Measurements from ENCODE around the gene NISCH.

The NISCH gene

GRCh38 chr3:52435246-52436101 is 19.9 kb upstream of the NISCH start:
- no peak for DNase-seq (ENCODE audit: low read depth in 2 of 2)

GRCh38 chr3:52436500-52437149 is 18.8 kb upstream of the NISCH start:
- DNase-seq (ENCODE audit: low read depth in 2 of 2): no peak

- no peak for DNase-seq (ENCODE audit: low read depth in 2 of 2)
These were observed 17.9 kb upstream of the NISCH start for GRCh38 chr3:52437326-52438103.

- DNase-seq (ENCODE audit: low read depth in 2 of 2): no peak
These were observed 17.4 kb upstream of the NISCH start for GRCh38 chr3:52438104-52438376.

- DNase-seq (ENCODE audit: low read depth in 2 of 2): no peak
These were observed 16.6 kb upstream of the NISCH start for GRCh38 chr3:52438579-52439425.

- no peak for DNase-seq (ENCODE audit: low read depth in 2 of 2)
These were observed 15.8 kb upstream of the NISCH start for GRCh38 chr3:52439426-52440248.

GRCh38 chr3:52440249-52440551 is 15.2 kb upstream of the NISCH start:
- no peak for DNase-seq (ENCODE audit: low read depth in 2 of 2)

- no peak for DNase-seq (ENCODE audit: low read depth in 2 of 2)
These were observed 14.7 kb upstream of the NISCH start for GRCh38 chr3:52440671-52441070.

- no peak for DNase-seq (ENCODE audit: low read depth in 2 of 2)
These were observed 14.2 kb upstream of the NISCH start for GRCh38 chr3:52441091-52441771.

GRCh38 chr3:52441772-52442332 is 13.6 kb upstream of the NISCH start:
- no peak for DNase-seq (ENCODE audit: low read depth in 2 of 2)

- no peak for DNase-seq (ENCODE audit: low read depth in 2 of 2)
These were observed 12.8 kb upstream of the NISCH start for GRCh38 chr3:52442409-52443267.

GRCh38 chr3:52443268-52443610 is 12.2 kb upstream of the NISCH start:
- no peak for DNase-seq (ENCODE audit: low read depth in 2 of 2)

GRCh38 chr3:52443791-52444687 is 11.4 kb upstream of the NISCH start:
- no peak for DNase-seq (ENCODE audit: low read depth in 2 of 2)

GRCh38 chr3:52444860-52445793 is 10.3 kb upstream of the NISCH start, which contains the start of gene SEMA3G:
Gene SEMA3G (minus strand): TSS chr3:52445103. CDS start chr3:52445027, 76 bp downstream.
- DNase-seq (ENCODE audit: low read depth in 2 of 2): peak; percentile 53 to 77

- no peak for DNase-seq (ENCODE audit: low read depth in 2 of 2)
These were observed 9.4 kb upstream of the NISCH start for GRCh38 chr3:52446042-52446441.

- peak; percentile 42 to 72 for DNase-seq (ENCODE audit: low read depth in 2 of 2)
These were observed 8.5 kb upstream of the NISCH start for GRCh38 chr3:52446631-52447511.
